GM18951 (cell line): ENCODE data around the gene SCAF11.
"Not testable (repeated sequence)": the region's sequence is repeated elsewhere in the genome, so short reads cannot be mapped to it uniquely, and the experiment has no call there.

Source experiments
- POLR2A ChIP-seq: IDR thresholded peaks from 4 replicates; pipeline ENCODE4 v1.6.1; 2011; ENCODE audit warnings: mild to moderate bottlenecking; ENCODE audit not compliant: insufficient read length, insufficient read depth; ENCODE audit errors: extremely low read depth
- in situ Hi-C: fragments of 300-500 bp; cut with MboI; formaldehyde crosslinking; loops from one replicate; pipeline ENCODE4 v1.12.0; 2022; ENCODE audit warnings: low sequenced_read_pairs, mixed read lengths, inconsistent platforms; ENCODE audit not compliant: unreplicated experiment

The SCAF11 gene

GRCh38 chr12:45990468-45991283 is at the start of gene SCAF11:
Gene SCAF11, minus strand, starts transcription at chr12:45990574. Its CDS starts 26,407 bp downstream, at chr12:45964167.
- peak; percentile 75 for TF ChIP-seq POLR2A
- in situ Hi-C loops: no loop called here

GRCh38 chr12:46037066-46037465 is 46.7 kb upstream of the SCAF11 start:
- in situ Hi-C loops: not testable (repeated sequence)

- in situ Hi-C loops: no loop called here
- no peak for TF ChIP-seq POLR2A
Observed at GRCh38 chr12:46027172-46027571, 36.8 kb upstream of the SCAF11 start.

GRCh38 chr12:46024099-46024498 is 33.7 kb upstream of the SCAF11 start:
- in situ Hi-C loops: no loop called here
- no peak for TF ChIP-seq POLR2A

- in situ Hi-C loops: no loop called here
Observed at GRCh38 chr12:46020768-46021167, 30.4 kb upstream of the SCAF11 start.

GRCh38 chr12:46018712-46019111 is 28.3 kb upstream of the SCAF11 start:
- in situ Hi-C loops: not testable (repeated sequence)

More at GRCh38 chr12:46020768-46021167, 30.4 kb upstream of the SCAF11 start:
- TF ChIP-seq POLR2A: no peak

- in situ Hi-C loops: not testable (repeated sequence)
Observed at GRCh38 chr12:46017866-46018375, 27.5 kb upstream of the SCAF11 start.

GRCh38 chr12:46005823-46006222 is 15.4 kb upstream of the SCAF11 start:
- in situ Hi-C loops: no loop called here
- no peak for TF ChIP-seq POLR2A

GRCh38 chr12:46005151-46005797 is 14.9 kb upstream of the SCAF11 start:
- in situ Hi-C loops: no loop called here
- TF ChIP-seq POLR2A: no peak

- TF ChIP-seq POLR2A: no peak
- in situ Hi-C loops: no loop called here
Observed at GRCh38 chr12:46004715-46005114, 14.3 kb upstream of the SCAF11 start.

GRCh38 chr12:46000076-46000475 is 9.7 kb upstream of the SCAF11 start:
- in situ Hi-C loops: not testable (repeated sequence)

- TF ChIP-seq POLR2A: no peak
- in situ Hi-C loops: no loop called here
Observed at GRCh38 chr12:45994736-45995135, 4.4 kb upstream of the SCAF11 start.

GRCh38 chr12:45991284-45992249 is 1.2 kb upstream of the SCAF11 start:
- peak; percentile 79 for TF ChIP-seq POLR2A
- in situ Hi-C loops: no loop called here
